ENCODE results near the gene PLPP1. TPM values are rescaled to one million over a fixed set of nuclear protein-coding genes. Genes with fewer than 3 reads are reported as not detected.

The PLPP1 gene
- total RNA-seq, 4 donors from 2014 or later = 26.1 to 140 (median 41.3) TPM

DNA sequence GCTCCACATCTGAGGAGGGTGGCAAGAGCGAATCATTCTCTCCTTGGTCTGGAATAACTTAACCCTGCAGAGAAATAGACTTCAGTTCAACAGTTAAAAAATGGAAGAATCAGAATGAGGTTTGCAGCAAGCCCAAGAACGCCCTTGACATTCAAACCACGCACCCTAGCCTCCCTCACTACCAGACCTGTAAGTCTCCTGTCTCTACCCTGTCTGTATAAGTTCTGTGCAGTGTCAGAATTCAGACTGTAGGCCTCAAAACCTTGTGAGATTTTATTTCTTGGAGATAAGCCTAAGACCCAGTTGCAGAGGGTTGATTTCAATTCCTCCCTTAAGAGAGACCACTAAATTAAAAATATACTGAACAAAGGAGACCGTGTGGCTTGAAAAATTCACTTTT, 35.8 kb upstream of the PLPP1 start:
- intact Hi-C loops (cut with DNase I) = no loop called here
- Histone ChIP-seq H3K27me3 (no peaks in the 10 kb centered on the region), H3K27ac (peak overlapping the region in 2 of 4 donors; percentile 19 to 46), H3K4me3 (no peak overlapping the region), H3K36me3 (no peaks in the 10 kb centered on the region), H3K4me1 (peaks cover 0 to 11% (median 0%) of the 10 kb centered on the region in 3 donors), H3K9me3 (no peaks in the 10 kb centered on the region)
- WGBS, 2 donors = 90 to 97% methylated on average over 4 of the region's 4 CpGs
- TF ChIP-seq CTCF (IDR thresholded peaks at IDR 0.05) (no peak), POLR2A (IDR thresholded peaks at IDR 0.05) (no peak)
- DNase-seq = no peak

- H3K4me1 ChIP-seq = peaks cover 0 to 11% (median 0%) of the 10 kb centered on the region in 3 donors
- WGBS, 2 donors = 60 to 73% methylated on average over 2 of the region's 2 CpGs
- no peak overlapping the region for H3K4me3 ChIP-seq
- no peaks in the 10 kb centered on the region for H3K27me3 ChIP-seq
- H3K27ac ChIP-seq = peak overlapping the region in 3 of 4 donors; percentile 19 to 46 (median 29)
- TF ChIP-seq POLR2A (IDR thresholded peaks at IDR 0.05) = no peak
- no peak for TF ChIP-seq CTCF (IDR thresholded peaks at IDR 0.05)
- intact Hi-C loops (cut with DNase I) = no loop called here
- no peak for DNase-seq
- H3K36me3 ChIP-seq = no peaks in the 10 kb centered on the region
- H3K9me3 ChIP-seq = no peaks in the 10 kb centered on the region
Observed at GRCh38 chr5:55570026-55570425, 35.3 kb upstream of the PLPP1 start.

DNA sequence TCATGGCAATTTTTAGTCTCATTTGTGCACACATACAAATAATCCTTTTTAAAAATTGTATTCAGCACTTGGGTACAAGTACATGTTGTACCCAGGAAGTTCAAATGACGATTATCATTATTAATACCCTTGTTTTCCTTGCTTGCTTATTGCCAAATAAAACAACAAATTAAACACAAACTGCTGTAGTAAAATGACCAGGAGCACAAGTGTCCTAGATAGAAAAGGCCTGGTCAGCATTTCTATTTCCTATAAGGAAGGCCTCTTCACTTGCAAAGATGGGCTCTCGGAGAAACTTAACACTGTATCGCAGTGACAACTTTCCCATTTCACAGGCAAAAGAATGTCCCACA, 34.7 kb upstream of the PLPP1 start:
- TF ChIP-seq CTCF (IDR thresholded peaks at IDR 0.05) (no peak), POLR2A (IDR thresholded peaks at IDR 0.05) (no peak)
- 85 to 88% methylated on average over 3 of the region's 3 CpGs for WGBS, 2 donors
- no peaks in the 10 kb centered on the region for H3K27me3 ChIP-seq
- no peak for DNase-seq
- intact Hi-C loops (cut with DNase I) = no loop called here
- H3K4me1 ChIP-seq = peaks cover 0 to 14% (median 0%) of the 10 kb centered on the region in 3 donors
- H3K4me3 ChIP-seq = no peak overlapping the region
- peak overlapping the region in 3 of 4 donors; percentile 29 to 46 (median 31) for H3K27ac ChIP-seq
- H3K9me3 ChIP-seq = no peaks in the 10 kb centered on the region
- H3K36me3 ChIP-seq = no peaks in the 10 kb centered on the region

DNA sequence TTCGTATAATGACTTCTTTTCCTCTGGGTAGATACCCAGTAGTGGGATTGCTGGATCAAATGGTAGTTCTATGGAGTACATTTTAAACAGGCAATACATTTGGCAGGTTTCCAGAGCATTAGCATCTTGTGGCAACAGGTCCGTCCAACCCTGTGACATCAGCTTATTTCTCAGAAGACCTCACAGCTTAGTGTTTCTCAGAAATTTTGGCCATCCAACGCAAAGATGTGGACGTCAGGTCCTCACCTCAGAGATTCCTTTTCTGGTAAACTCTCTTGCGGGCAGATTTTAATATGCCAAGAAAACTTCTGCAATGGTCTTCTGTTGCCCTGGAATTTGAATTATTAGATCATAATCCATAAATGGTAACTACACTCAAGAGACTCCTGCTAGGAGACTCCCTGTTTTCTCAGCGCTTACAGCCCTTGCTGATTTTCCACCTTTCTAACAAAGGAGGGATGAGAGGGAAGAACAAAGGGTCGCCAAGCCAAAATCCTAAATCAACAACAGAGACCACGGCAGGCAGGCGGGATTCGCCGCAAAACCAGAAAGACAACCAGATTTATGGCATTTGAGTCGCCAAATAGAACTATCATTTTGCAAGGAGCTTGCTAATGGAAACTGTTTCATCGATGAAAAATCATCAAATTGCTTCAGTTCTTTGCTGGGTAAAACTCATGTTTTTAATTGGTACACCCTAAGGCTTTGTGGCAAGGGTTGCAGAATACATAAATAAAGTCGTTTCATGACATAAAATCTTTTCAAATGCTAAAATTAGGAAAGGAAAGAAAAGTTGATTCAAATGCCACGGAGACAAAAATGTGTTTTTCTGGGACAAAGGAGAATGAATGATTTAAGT, 34.1 kb upstream of the PLPP1 start:
- intact Hi-C loops (cut with DNase I) = no loop called here
- no peaks in the 10 kb centered on the region for H3K9me3 ChIP-seq
- H3K4me1 ChIP-seq = peaks cover 0 to 18% (median 0%) of the 10 kb centered on the region in 3 donors
- TF ChIP-seq CTCF (IDR thresholded peaks at IDR 0.05) = no peak
- TF ChIP-seq POLR2A (IDR thresholded peaks at IDR 0.05) = no peak
- peak overlapping the region in 3 of 4 donors; percentile 41 to 53 (median 52) for H3K27ac ChIP-seq
- H3K27me3 ChIP-seq = no peaks in the 10 kb centered on the region
- 49 to 56% methylated on average over 15 of the region's 15 CpGs for WGBS, 2 donors
- no peak for DNase-seq
- no peak overlapping the region for H3K4me3 ChIP-seq
- H3K36me3 ChIP-seq = no peaks in the 10 kb centered on the region

DNA sequence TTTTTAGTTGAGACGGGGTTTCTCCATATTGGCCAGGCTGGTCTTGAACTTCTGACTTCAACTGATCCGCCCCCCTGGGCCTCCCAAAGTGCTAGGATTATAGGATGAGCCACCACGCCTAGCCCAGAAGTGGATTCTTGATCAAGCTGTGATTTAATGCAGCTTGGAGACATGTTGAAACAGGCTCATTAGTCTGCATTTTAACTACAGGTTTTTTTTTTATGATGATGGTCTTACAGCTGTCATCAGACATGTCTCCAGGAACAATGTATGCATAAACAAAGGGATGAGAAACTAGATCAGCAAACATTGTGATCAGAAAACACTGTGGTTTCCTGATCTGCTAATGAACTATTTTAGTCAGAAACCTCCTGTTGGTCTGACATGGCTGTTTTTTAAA, 30.0 kb upstream of the PLPP1 start:
- Histone ChIP-seq H3K4me3 (no peak overlapping the region), H3K27me3 (no peaks in the 10 kb centered on the region), H3K9me3 (no peaks in the 10 kb centered on the region), H3K36me3 (no peaks in the 10 kb centered on the region), H3K4me1 (peaks cover 0 to 18% (median 0%) of the 10 kb centered on the region in 3 donors), H3K27ac (no peak overlapping the region)
- intact Hi-C loops (cut with DNase I) = no loop called here
- WGBS, 2 donors = 32 to 70% methylated on average over 3 of the region's 3 CpGs
- no peak for DNase-seq
- TF ChIP-seq CTCF (IDR thresholded peaks at IDR 0.05) (no peak), POLR2A (IDR thresholded peaks at IDR 0.05) (no peak)
